LNCaP clone FGC (cell line): ENCODE data around the gene EPS8L3.

ENCODE experiments used
- DNase-seq: peaks from one replicate; pipeline ENCODE4 v3.0.0-alpha.2; 2011; ENCODE audit warnings: low read depth
- H3K4me3 ChIP-seq: 2 replicates; pipeline ENCODE4 v1.5.1; 2011; ENCODE audit warnings: mild to moderate bottlenecking, low read depth, low read length, control low read depth
- TF ChIP-seq, protein P1 (sequence below): IDR thresholded peaks from 2 replicates; pipeline ENCODE4 v1.5.1; 2012; ENCODE audit warnings: mild to moderate bottlenecking; ENCODE audit not compliant: control insufficient read depth, insufficient read depth; ENCODE audit errors: extremely low read depth

Gene EPS8L3

DNA sequence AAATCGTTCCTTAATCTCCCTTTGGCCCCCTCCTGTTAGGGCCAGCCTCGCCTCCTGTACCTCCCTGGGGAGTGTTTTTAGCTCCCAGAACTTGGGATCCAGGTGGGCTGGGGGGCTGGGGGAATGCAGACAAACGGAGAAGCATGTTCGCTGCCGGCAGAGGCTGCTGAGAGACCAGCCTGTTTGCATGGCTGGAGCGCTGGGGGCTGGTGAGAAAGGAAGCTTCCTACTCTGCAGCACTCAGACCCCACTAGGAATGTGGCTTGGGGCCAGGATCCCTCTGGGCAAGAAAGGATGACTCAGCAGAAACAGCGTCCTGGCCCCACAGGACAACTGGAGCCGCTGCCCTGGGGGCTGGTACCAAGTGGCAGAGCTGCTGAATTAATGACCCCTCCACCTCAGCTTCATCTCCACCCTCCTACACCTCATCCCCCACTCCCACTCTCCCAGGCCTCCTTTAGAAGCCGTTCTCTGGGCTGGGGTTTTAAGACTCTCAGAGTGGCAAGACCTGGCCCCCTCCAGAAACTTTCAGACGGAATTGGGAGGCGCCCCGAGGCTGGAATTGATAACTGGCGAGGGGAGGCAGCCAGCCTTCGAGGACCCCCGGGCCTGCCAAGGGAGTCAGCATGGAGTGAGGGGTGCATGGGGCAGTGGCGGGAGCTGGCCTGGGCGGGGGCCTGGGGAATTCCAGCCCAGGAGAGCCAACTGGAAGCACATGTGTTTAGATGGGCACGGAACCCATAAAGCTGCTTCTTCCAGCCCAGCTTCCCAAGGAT, 28.5 kb upstream of the EPS8L3 start:
- no peak for DNase-seq
- TF ChIP-seq, protein P1, sequence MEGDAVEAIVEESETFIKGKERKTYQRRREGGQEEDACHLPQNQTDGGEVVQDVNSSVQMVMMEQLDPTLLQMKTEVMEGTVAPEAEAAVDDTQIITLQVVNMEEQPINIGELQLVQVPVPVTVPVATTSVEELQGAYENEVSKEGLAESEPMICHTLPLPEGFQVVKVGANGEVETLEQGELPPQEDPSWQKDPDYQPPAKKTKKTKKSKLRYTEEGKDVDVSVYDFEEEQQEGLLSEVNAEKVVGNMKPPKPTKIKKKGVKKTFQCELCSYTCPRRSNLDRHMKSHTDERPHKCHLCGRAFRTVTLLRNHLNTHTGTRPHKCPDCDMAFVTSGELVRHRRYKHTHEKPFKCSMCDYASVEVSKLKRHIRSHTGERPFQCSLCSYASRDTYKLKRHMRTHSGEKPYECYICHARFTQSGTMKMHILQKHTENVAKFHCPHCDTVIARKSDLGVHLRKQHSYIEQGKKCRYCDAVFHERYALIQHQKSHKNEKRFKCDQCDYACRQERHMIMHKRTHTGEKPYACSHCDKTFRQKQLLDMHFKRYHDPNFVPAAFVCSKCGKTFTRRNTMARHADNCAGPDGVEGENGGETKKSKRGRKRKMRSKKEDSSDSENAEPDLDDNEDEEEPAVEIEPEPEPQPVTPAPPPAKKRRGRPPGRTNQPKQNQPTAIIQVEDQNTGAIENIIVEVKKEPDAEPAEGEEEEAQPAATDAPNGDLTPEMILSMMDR, result no peak
- no peak overlapping the region for H3K4me3 ChIP-seq

DNA sequence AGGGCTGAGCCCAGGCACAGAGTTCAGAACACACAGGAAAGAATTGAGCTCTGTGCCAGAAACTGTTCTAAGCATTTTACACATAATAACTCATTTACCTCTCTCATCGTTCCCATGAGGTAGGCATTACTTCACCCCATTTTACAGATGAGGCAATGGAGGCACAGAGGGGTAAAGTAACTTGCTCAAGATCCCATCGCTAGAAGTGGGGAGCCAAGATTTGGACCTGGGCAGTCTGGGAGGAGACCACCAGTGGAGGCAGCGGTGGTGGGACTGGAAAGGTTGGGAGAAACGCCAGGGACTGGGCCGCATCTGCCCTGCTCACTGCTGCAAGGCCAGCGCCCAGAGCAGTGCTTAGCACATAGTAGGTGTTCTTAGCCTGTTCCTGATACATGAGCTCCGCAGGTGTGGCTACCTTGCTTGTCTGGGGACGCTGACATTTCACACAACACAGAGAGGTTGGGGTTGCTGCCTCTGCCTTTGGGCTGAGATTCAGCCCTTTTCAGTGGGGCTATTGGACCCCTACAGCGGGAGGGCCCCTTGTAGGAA, 27.8 kb upstream of the EPS8L3 start:
- H3K4me3 ChIP-seq, result no peak overlapping the region
- TF ChIP-seq, protein P1, result no peak
- no peak for DNase-seq

DNA sequence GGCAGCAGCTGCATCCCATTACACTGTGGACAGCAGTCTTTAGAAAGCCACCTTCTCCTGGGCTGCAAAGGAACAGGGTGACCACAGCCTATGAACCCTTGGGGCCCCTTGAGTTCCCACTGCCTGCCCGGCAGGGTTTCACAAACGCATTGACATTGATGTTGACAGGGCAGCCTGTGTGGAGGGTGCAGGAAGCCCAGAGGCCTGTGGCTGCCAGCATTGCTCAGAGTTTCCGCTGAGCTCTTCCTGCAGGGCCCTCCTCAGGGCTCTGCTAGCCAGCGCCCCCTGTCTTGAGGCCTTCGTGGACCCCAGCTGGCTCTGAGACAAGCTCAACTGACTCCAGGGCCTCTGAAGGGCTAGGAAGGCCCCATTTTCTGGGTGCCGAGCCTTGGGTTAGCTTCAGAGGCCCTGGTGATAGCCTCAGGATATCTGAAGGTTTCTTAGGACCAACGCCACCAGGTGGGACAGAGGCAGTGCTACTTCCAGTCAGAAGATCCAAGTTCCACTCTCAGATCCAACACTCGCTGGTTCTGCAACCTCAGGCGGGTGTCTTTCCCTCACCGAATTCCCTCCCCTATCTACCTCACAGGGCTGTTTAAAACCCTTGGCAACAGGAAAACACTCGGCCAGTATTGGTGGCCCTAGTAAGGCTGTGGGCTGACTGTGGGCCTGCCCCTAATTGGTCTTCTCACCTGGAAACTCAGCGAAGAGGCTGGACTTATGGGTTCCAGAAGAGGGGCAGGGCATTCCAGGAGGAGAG, 27.2 kb upstream of the EPS8L3 start:
- DNase-seq, result no peak
- TF ChIP-seq, protein P1, result no peak
- no peak overlapping the region for H3K4me3 ChIP-seq

DNA sequence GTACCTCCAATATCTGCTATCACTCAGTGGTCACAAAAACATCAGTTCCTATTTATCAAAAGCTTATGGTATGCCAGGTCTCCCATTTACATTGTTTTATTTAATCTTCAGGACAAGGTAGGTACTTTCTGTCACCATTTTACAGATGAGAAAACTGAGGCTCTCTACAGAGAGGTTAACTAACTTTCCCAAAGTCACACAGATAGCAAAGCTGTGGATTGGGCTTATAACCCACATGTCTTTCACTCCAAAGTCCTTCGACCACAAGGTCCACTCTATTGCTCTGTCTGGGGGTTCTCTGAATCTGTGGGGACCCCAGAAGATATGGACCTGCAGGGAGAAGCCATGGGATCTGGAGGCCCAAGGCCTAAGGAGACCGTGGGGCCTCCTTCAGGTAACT, 26.6 kb upstream of the EPS8L3 start:
- DNase-seq, result no peak
- TF ChIP-seq, protein P1, result no peak
- H3K4me3 ChIP-seq, result no peak overlapping the region

DNA sequence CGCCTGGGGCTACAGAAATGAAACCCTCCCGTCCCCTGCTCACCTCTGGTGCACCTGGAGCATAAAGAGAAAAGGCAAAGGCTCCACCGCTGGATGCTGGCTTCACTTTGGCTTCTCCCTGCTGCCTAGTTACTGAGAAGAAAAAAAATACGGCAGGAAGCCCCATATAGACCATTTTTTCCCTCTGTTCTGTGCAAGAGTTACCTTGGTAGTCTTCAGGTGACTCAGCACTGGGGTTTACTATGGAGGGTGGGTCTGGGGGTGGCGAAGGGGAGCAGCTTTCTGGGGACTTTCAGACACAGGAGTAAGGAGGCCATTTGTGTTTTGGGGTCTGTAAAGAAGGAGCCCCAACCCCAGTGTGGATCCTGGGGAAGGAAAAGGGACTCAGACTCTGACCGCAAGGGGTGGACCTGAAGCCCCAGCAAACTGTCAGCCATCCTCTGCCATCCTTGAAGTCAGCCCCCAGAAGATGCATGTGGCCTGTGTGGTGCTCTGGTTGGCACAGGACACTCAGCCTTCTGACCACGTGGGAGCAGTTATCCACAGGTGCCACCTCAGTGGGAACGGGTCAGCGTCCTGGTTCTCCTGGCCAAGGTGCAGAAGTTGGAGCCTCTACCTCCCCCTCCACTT, 25.9 kb upstream of the EPS8L3 start:
- TF ChIP-seq, protein P1, result no peak
- DNase-seq, result no peak
- H3K4me3 ChIP-seq, result no peak overlapping the region

DNA sequence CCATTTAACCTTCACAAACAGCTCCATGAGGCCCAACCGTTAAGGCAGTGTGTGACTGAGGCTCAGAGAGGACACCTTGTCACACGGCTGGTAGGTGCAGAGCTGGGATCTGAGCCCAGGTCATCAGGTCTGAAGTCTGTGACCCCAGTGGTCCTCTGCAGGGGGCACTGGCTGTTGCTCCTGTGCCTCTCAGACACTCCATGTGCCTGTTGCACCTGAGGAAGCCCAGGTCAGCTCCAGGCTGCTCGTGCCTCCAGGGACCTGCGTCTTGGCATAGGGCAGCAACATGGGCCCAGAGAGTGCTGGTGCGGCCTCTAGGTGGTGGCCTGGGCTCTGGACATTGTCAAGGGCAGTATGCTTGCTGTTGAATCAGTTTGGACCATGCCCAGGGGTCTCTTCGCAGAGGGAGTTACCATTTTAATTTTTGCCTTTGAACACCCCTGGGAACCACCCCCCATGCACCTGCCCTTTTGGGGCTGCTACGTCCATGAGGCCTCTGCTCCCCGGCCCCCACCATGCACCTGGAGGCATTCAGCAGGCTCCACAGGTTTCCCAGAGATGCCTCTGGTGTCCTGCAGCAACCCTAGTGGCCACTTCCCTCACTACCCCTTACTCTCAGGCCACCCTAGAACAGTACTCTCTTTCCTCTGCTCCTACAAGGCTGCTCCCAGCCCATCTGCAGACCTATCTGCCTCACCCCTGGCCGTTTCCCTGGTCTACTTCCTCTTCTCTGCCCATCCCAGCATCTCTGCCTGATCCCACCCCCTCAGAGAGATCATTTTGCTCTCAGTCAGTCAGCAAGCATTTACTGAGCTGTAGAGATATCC, 25.2 kb upstream of the EPS8L3 start:
- TF ChIP-seq, protein P1, result peak; percentile 21; the same call in 1 of the 2 replicates
- no peak overlapping the region for H3K4me3 ChIP-seq
- DNase-seq, result no peak
